ENCODE results near the gene SLC39A7. TPM values are rescaled to one million over a fixed set of nuclear protein-coding genes. Genes with fewer than 3 reads are reported as not detected.

Gene SLC39A7
- total and polyA plus RNA-seq, 2 of the 13 experiments (the other 11 are each of a cell fraction or from before 2014, with no cell fraction given), result 142 to 229 TPM

DNA sequence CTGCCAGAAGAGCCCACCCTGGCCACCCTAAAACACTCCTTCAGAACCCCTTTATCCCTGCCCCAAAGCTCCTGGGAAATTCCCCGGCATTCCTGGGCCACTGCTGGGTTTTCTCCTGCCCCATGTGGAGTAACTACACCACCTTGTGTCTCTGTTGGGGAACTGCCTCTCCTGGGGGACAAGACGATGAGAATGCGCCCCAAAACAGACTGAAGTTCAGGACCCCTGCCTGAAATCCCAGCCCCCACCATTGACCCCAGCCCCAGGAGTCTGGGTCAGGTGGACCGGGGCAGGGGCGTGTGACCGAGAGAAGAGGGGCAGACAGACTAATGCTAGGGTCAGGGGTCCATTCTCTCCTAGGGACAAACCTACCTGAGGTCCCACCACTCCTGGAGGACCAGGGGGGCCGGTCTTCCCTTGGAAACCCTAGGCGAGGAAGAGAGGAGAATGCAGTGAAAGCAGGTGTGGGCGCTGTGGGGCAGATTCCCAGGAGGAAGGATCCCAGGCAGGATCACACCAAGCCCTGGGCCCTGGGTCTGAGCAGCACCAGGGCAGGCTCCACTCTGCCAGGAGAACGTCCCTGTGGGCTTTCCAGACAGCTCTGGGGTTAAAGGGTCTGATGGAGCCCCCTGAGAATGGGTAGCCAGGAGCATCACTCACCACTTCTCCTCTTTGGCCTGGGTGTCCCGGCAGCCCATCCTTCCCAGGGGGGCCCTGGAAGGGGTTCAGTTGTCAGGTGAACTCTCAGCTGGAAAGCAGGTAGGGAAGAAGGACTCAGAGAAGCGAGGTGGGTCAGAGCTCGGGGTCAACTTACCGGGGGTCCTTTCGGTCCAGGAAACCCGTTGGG, 27.8 kb upstream of the SLC39A7 start (continued):
- TF ChIP-seq, protein P1, sequence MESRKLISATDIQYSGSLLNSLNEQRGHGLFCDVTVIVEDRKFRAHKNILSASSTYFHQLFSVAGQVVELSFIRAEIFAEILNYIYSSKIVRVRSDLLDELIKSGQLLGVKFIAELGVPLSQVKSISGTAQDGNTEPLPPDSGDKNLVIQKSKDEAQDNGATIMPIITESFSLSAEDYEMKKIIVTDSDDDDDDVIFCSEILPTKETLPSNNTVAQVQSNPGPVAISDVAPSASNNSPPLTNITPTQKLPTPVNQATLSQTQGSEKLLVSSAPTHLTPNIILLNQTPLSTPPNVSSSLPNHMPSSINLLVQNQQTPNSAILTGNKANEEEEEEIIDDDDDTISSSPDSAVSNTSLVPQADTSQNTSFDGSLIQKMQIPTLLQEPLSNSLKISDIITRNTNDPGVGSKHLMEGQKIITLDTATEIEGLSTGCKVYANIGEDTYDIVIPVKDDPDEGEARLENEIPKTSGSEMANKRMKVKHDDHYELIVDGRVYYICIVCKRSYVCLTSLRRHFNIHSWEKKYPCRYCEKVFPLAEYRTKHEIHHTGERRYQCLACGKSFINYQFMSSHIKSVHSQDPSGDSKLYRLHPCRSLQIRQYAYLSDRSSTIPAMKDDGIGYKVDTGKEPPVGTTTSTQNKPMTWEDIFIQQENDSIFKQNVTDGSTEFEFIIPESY (CRISPR knock-in tag; IDR thresholded peaks at IDR 0.05), result no peak
- no peak for TF ChIP-seq MAFF (IDR thresholded peaks at IDR 0.05; ENCODE audit: low read depth, low read length)
- peak; percentile 72; the same call in 1 of the 2 replicates for TF ChIP-seq ZNF598 (CRISPR knock-in tag; IDR thresholded peaks at IDR 0.05; ENCODE audit: borderline replicate concordance)
- TF ChIP-seq ARID2 (CRISPR knock-in tag; IDR thresholded peaks at IDR 0.05; ENCODE audit: borderline replicate concordance), result peak; percentile 31; the same call in 1 of the 2 replicates
- no peak for TF ChIP-seq ZSCAN21 (CRISPR knock-in tag; IDR thresholded peaks at IDR 0.05; ENCODE audit: borderline replicate concordance)
- TF ChIP-seq, protein P2, sequence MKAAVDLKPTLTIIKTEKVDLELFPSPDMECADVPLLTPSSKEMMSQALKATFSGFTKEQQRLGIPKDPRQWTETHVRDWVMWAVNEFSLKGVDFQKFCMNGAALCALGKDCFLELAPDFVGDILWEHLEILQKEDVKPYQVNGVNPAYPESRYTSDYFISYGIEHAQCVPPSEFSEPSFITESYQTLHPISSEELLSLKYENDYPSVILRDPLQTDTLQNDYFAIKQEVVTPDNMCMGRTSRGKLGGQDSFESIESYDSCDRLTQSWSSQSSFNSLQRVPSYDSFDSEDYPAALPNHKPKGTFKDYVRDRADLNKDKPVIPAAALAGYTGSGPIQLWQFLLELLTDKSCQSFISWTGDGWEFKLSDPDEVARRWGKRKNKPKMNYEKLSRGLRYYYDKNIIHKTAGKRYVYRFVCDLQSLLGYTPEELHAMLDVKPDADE (CRISPR knock-in tag; IDR thresholded peaks at IDR 0.05), result no peak
- TF ChIP-seq ZNF138 (CRISPR knock-in tag; IDR thresholded peaks at IDR 0.05; ENCODE audit: low read depth), result no peak
- no peak for TF ChIP-seq MATR3 (CRISPR knock-in tag; IDR thresholded peaks at IDR 0.05)
- TF ChIP-seq ZNF720 (CRISPR knock-in tag; IDR thresholded peaks at IDR 0.05), result no peak
- no peak for TF ChIP-seq ZMAT3 (CRISPR knock-in tag; conservative IDR thresholded peaks at IDR 0.05)
- TF ChIP-seq NFIB (CRISPR knock-in tag; IDR thresholded peaks at IDR 0.05; ENCODE audit: borderline replicate concordance), result no peak
- TF ChIP-seq NBN (conservative IDR thresholded peaks at IDR 0.05), result no peak
- no peak for TF ChIP-seq TRIM24 (CRISPR knock-in tag; IDR thresholded peaks at IDR 0.05)
